H1 (cell line): ENCODE results near the gene HPD. TPM values are rescaled to one million over a fixed set of nuclear protein-coding genes. Genes with fewer than 3 reads are reported as not detected.
"Not testable (repeated sequence)": the region's sequence is repeated elsewhere in the genome, so short reads cannot be mapped to it uniquely, and the experiment has no call there.

Source experiments
- CTCF ChIA-PET: fragments of 300-600 bp; sonication (Branson Sonifier 250); formaldehyde crosslinking; loops from one replicate; lab custom pipeline; 2021; ENCODE audit not compliant: partially characterized antibody; lab: Charles Lee
- POLR2A ChIA-PET: fragments of 300-600 bp; sonication (Branson Sonifier 250); formaldehyde crosslinking; loops from one replicate; lab custom pipeline; 2021; ENCODE audit warnings: inconsistent platforms; ENCODE audit not compliant: partially characterized antibody; lab: Charles Lee
- DNase-seq, 2 experiments: peaks; one replicate each; pipeline versions ENCODE4 v3.0.0 to v3.0.0-alpha.2; 2010 to 2022; ENCODE audit warnings: low spot score in 2 of 2, low read depth in 1 of 2, mixed read lengths in 1 of 2
- FAIRE-seq: peaks from 2 replicates; lab custom pipeline; 2011; peaks lifted over from hg19 to GRCh38; lab: Jason Lieb, UNC
- H2AFZ ChIP-seq: 2 replicates; pipeline ENCODE4 v1.8.1; 2012; ENCODE audit warnings: low read length, inconsistent platforms
- H2AK5ac ChIP-seq: 2 replicates; pipeline ENCODE4 v1.6.1; 2013; ENCODE audit warnings: low read depth, low read length
- H2BK120ac ChIP-seq: replicated peaks from 2 replicates; pipeline ENCODE3; 2013; ENCODE audit warnings: low read depth, low read length, inconsistent platforms
- H2BK12ac ChIP-seq: 2 replicates; pipeline ENCODE4 v1.6.1; 2013; ENCODE audit warnings: low read depth, low read length
- H2BK15ac ChIP-seq: 2 replicates; pipeline ENCODE4 v1.6.1; 2013; ENCODE audit warnings: low read length
- H2BK20ac ChIP-seq: 2 replicates; pipeline ENCODE4 v1.6.1; 2013; ENCODE audit warnings: low read length
- H2BK5ac ChIP-seq: 2 replicates; pipeline ENCODE4 v1.6.1; 2013; ENCODE audit warnings: low read depth, low read length
- H3K14ac ChIP-seq: 2 replicates; pipeline ENCODE4 v1.6.1; 2013; ENCODE audit warnings: inconsistent platforms; ENCODE audit not compliant: insufficient read length
- H3K18ac ChIP-seq: 2 replicates; pipeline ENCODE4 v1.6.1; 2013; ENCODE audit warnings: low read length; ENCODE audit errors: extremely low read depth
- H3K23ac ChIP-seq: 2 replicates; pipeline ENCODE4 v1.6.1; 2013; ENCODE audit warnings: inconsistent platforms; ENCODE audit not compliant: insufficient read length
- H3K23me2 ChIP-seq: 2 replicates; pipeline ENCODE4 v1.6.1; 2013; ENCODE audit warnings: low read depth, low read length
- H3K27ac ChIP-seq: 2 replicates; pipeline ENCODE4 v1.6.1; 2011; ENCODE audit warnings: low read depth, low read length, inconsistent platforms
- H3K27me3 ChIP-seq, 4 experiments: replicated peaks in 1 of 4; 1 replicate in 1 of 4; 2 replicates in 3 of 4; pipeline versions ENCODE4 v1.6.1 to v1.8.1; 2011 to 2013; ENCODE audit warnings: low read length in 3 of 4, mild to moderate bottlenecking in 3 of 4, inconsistent platforms in 2 of 4, mixed read lengths in 2 of 4, moderate library complexity in 1 of 4; ENCODE audit not compliant: control insufficient read depth in 3 of 4, insufficient read depth in 3 of 4; ENCODE audit errors: extremely low read depth in 1 of 4
- H3K36me3 ChIP-seq, 4 experiments: 2 replicates each; pipeline versions ENCODE4 v1.6.1 to v1.8.1; 2011 to 2013; ENCODE audit warnings: mild to moderate bottlenecking in 4 of 4, low read length in 3 of 4, moderate library complexity in 2 of 4, control low read depth in 1 of 4, inconsistent platforms in 1 of 4; ENCODE audit not compliant: insufficient read depth in 4 of 4, control insufficient read depth in 2 of 4
- H3K4ac ChIP-seq: replicated peaks from 2 replicates; pipeline ENCODE3; 2013; ENCODE audit warnings: low read length, low read depth, mixed read lengths, inconsistent platforms; ENCODE audit not compliant: insufficient read length
- H3K4me1 ChIP-seq, 4 experiments: replicated peaks in 1 of 4; 1 replicate in 1 of 4; 2 replicates in 3 of 4; pipeline versions ENCODE4 v1.6.1 to v1.8.1; 2011 to 2013; ENCODE audit warnings: low read length in 3 of 4, inconsistent platforms in 2 of 4, mixed read lengths in 1 of 4; ENCODE audit not compliant: insufficient read depth in 4 of 4, control insufficient read depth in 3 of 4
- H3K4me2 ChIP-seq, 2 experiments: 2 replicates each; pipeline versions ENCODE4 v1.6.1 to v1.8.1; 2011 to 2013; ENCODE audit warnings: low read depth in 2 of 2, low read length in 2 of 2, control low read depth in 1 of 2, inconsistent platforms in 1 of 2, mild to moderate bottlenecking in 1 of 2; ENCODE audit not compliant: insufficient read depth in 1 of 2
- H3K4me3 ChIP-seq, 4 experiments: fragments of 200-600, 300-600 bp in 1 of 4; sonication (generic), shearing (Covaris generic), sonication (Bioruptor Twin) in 1 of 4; 2 replicates each; pipeline versions ENCODE4 v1.5.1 to v1.8.1; 2011 to 2016; ENCODE audit warnings: low read length in 4 of 4, low read depth in 3 of 4, control low read depth in 2 of 4, inconsistent platforms in 2 of 4, mild to moderate bottlenecking in 2 of 4, mixed read lengths in 1 of 4, moderate library complexity in 1 of 4; ENCODE audit not compliant: insufficient read depth in 2 of 4; ENCODE audit errors: extremely low read depth in 1 of 4
- H3K56ac ChIP-seq: replicated peaks from 2 replicates; pipeline ENCODE3; 2013; ENCODE audit warnings: low read depth, mild to moderate bottlenecking, mixed read lengths, low read length, inconsistent platforms; ENCODE audit not compliant: insufficient read length
- H3K79me1 ChIP-seq: 2 replicates; pipeline ENCODE4 v1.6.1; 2013; ENCODE audit warnings: low read depth, low read length, control low read depth
- H3K79me2 ChIP-seq, 2 experiments: 2 replicates each; pipeline versions ENCODE4 v1.6.1 to v1.8.1; 2012 to 2013; ENCODE audit warnings: low read length in 2 of 2, mild to moderate bottlenecking in 2 of 2, inconsistent platforms in 1 of 2; ENCODE audit not compliant: insufficient read depth in 2 of 2, control insufficient read depth in 1 of 2
- H3K9ac ChIP-seq, 4 experiments: replicated peaks in 1 of 4; 1 replicate in 1 of 4; 2 replicates in 3 of 4; pipeline versions ENCODE4 v1.6.1 to v1.8.1; 2011 to 2013; ENCODE audit warnings: low read depth in 3 of 4, low read length in 3 of 4, control low read depth in 2 of 4, mild to moderate bottlenecking in 2 of 4, moderate library complexity in 2 of 4, inconsistent platforms in 1 of 4; ENCODE audit errors: extremely low read depth in 1 of 4
- H3K9me3 ChIP-seq, 2 experiments: 2 replicates each; pipeline versions ENCODE4 v1.6.1 to v1.8.1; 2012 to 2013; ENCODE audit warnings: mild to moderate bottlenecking in 2 of 2, moderate library complexity in 2 of 2, control low read depth in 1 of 2, inconsistent platforms in 1 of 2, low read depth in 1 of 2, low read length in 1 of 2, mixed read lengths in 1 of 2; ENCODE audit not compliant: insufficient read depth in 2 of 2
- H4K20me1 ChIP-seq, 2 experiments: replicated peaks in 1 of 2; 2 replicates each; pipeline versions ENCODE3 to v1.8.1; 2011 to 2013; ENCODE audit warnings: inconsistent platforms in 2 of 2, low read length in 2 of 2, mild to moderate bottlenecking in 1 of 2; ENCODE audit not compliant: insufficient read depth in 2 of 2, control insufficient read depth in 1 of 2
- H4K5ac ChIP-seq: 2 replicates; pipeline ENCODE4 v1.6.1; 2013; ENCODE audit warnings: low read length, low read depth, mixed read lengths, inconsistent platforms; ENCODE audit not compliant: insufficient read length
- H4K8ac ChIP-seq: 2 replicates; pipeline ENCODE4 v1.8.0; 2013; ENCODE audit warnings: mild to moderate bottlenecking, moderate library complexity, low read length, inconsistent platforms; ENCODE audit not compliant: insufficient read depth; ENCODE audit errors: extremely low read depth
- H4K91ac ChIP-seq: replicated peaks from 2 replicates; pipeline ENCODE3; 2013; ENCODE audit warnings: low read length, mixed read lengths, inconsistent platforms; ENCODE audit not compliant: insufficient read length
- WGBS, 2 experiments: shearing (Covaris generic) in 1 of 2; methylation state at CpG; one replicate each; pipeline versions ENCODE4 v1.1.6 to v1.1.7; 2013 to 2015; ENCODE audit warnings: low lambda C conversion rate in 2 of 2, mixed read lengths in 2 of 2, inconsistent platforms in 1 of 2, low coverage in 1 of 2, missing lambda C conversion rate in 1 of 2; ENCODE audit not compliant: insufficient replicate concordance in 2 of 2, insufficient coverage in 1 of 2, insufficient read length in 1 of 2; ENCODE audit errors: extremely low coverage in 1 of 2, missing lambda C conversion rate in 1 of 2; 5-methylcytosine and 5-hydroxymethylcytosine counted together
- polyA plus RNA-seq, 7 experiments: library from polyadenylated mRNA; depleted of rRNA in 3 of 7; stranded (reverse) in 5 of 7; unstranded in 2 of 7; fragments of >200 nt in 5 of 7; fragments of 200-250 nt in 2 of 7; gene quantifications; 1 replicate in 5 of 7; 2 replicates in 1 of 7; 4 replicates in 1 of 7; pipeline versions ENCODE4 v1.2.1 to v1.2.3, GENCODE V29; 2011 to 2013; ENCODE audit warnings: missing spikeins in 2 of 7, mixed read lengths in 2 of 7
- total RNA-seq: library from RNA; stranded (reverse); fragmentation: NEBNext Ultra II Directional; extraction: Animal tissue kit (Norgen Biotek cat#: 25700); gene quantifications from 2 replicates; pipeline ENCODE4 v1.2.1, GENCODE V29; 2021

The HPD gene
- total and polyA plus RNA-seq, 2 of the 8 experiments (the other 6 are each of a cell fraction or from before 2014, with no cell fraction given): 0.48 to 0.56 TPM

GRCh38 chr12:121790785-121791184 is 67.9 kb downstream of the HPD start:
- FAIRE-seq: not testable (repeated sequence)
- POLR2A ChIA-PET: interaction anchor here (0.6 to 34.9 kb wide), 3 partner anchors 4 to 134 kb away, joined by 3 to 958 read pairs (median 958); partner anchors contain the start of genes RHOF and SETD1B

More at GRCh38 chr12:121790785-121791184, 67.9 kb downstream of the HPD start:
- Histone ChIP-seq H3K4me1 (peaks cover 0 to 18% (median 8%) of the 10 kb centered on the region in 4 experiments; a peak in 5 of 7 replicates), H4K20me1 (peaks cover 15 to 16% of the 10 kb centered on the region in 2 experiments)
- not testable (repeated sequence) for H2BK15ac ChIP-seq, DNase-seq, H3K56ac ChIP-seq, H3K79me2 ChIP-seq, H3K27me3 ChIP-seq, H4K8ac ChIP-seq, H4K91ac ChIP-seq, H2BK5ac ChIP-seq, H2BK120ac ChIP-seq, H2AFZ ChIP-seq, H3K36me3 ChIP-seq, H3K23me2 ChIP-seq, H3K4me3 ChIP-seq, H3K4me2 ChIP-seq, H3K14ac ChIP-seq, H2AK5ac ChIP-seq, H3K23ac ChIP-seq, H3K9me3 ChIP-seq, H4K5ac ChIP-seq, H2BK20ac ChIP-seq, H3K18ac ChIP-seq, H3K4ac ChIP-seq, H2BK12ac ChIP-seq, H3K9ac ChIP-seq, H3K27ac ChIP-seq, H3K79me1 ChIP-seq
- CTCF ChIA-PET: interaction anchor here (3.0 to 18.2 kb wide), 4 partner anchors 12 to 93 kb away, joined by 10 to 363 read pairs (median 249); partner anchors contain the start of gene SETD1B
- 89% methylated on average over 8 of the region's 8 CpGs; no CpG with 5 or more reads in 1 of the 2 experiments for WGBS, 2 experiments
